NT2/D1 (cell line): ENCODE data around the gene GLS.

Experiments used
- SUZ12 ChIP-seq: IDR thresholded peaks from 2 replicates; pipeline ENCODE4 v1.6.1; 2011; ENCODE audit not compliant: insufficient read length, insufficient read depth; ENCODE audit errors: extremely low read depth
- YY1 ChIP-seq: IDR thresholded peaks from 2 replicates; pipeline ENCODE4 v1.6.1; 2011; ENCODE audit not compliant: insufficient read length, insufficient read depth

- TF ChIP-seq YY1, result no peak
- no peak for TF ChIP-seq SUZ12
Measured at GRCh38 chr2:190981333-190981732, 100.7 kb downstream of the GLS start.
